T-helper 2 cell treated with Interferon-gamma antibody and Interleukin-4, amounts not matched to agents 5 μg/mL and 100 μg/mL, for 36 hours (primary cell): Measurements from ENCODE around the gene DIDO1.

Experiments used
- DNase-seq: peaks from one replicate; pipeline ENCODE4 v3.0.0; 2021; ENCODE audit warnings: low spot score
- H3K27ac Mint-ChIP-seq: one replicate; pipeline ENCODE4 v1.8.0; 2021; ENCODE audit warnings: mild to moderate bottlenecking, mixed read lengths
- H3K27me3 Mint-ChIP-seq: one replicate; pipeline ENCODE4 v1.8.0; 2021; ENCODE audit warnings: low read depth, mixed read lengths
- H3K36me3 Mint-ChIP-seq: one replicate; pipeline ENCODE4 v1.8.0; 2021; ENCODE audit warnings: low read depth, mixed read lengths
- H3K4me1 Mint-ChIP-seq: one replicate; pipeline ENCODE4 v1.8.0; 2021; ENCODE audit warnings: low read depth, mixed read lengths
- H3K4me3 Mint-ChIP-seq: one replicate; pipeline ENCODE4 v1.8.0; 2022; ENCODE audit warnings: mild to moderate bottlenecking, moderate library complexity, mixed read lengths
- H3K9me3 Mint-ChIP-seq: one replicate; pipeline ENCODE4 v1.8.0; 2021; ENCODE audit warnings: mixed read lengths

DIDO1 gene

GRCh38 chr20:62898093-62898964 is 28.0 kb downstream of the DIDO1 start:
- no peaks in the 10 kb centered on the region for H3K9me3 Mint-ChIP-seq
- H3K4me1 Mint-ChIP-seq, result peaks cover 22% of the 10 kb centered on the region
- peaks cover 66% of the 10 kb centered on the region for H3K36me3 Mint-ChIP-seq
- no peaks in the 10 kb centered on the region for H3K27me3 Mint-ChIP-seq
- peak overlapping the region; percentile 80 for H3K4me3 Mint-ChIP-seq
- peak overlapping the region; percentile 73 for H3K27ac Mint-ChIP-seq
- no peak for DNase-seq

- Mint-ChIP-seq H3K36me3 (peaks cover 70% of the 10 kb centered on the region), H3K27ac (no peak overlapping the region), H3K4me1 (peaks cover 23% of the 10 kb centered on the region), H3K4me3 (no peak overlapping the region), H3K27me3 (no peaks in the 10 kb centered on the region), H3K9me3 (no peaks in the 10 kb centered on the region)
- no peak for DNase-seq
Observed at GRCh38 chr20:62897666-62898065, 28.6 kb downstream of the DIDO1 start.

GRCh38 chr20:62896526-62896925 is 29.8 kb downstream of the DIDO1 start:
- Mint-ChIP-seq H3K4me1 (peaks cover 31% of the 10 kb centered on the region), H3K4me3 (no peak overlapping the region), H3K27ac (no peak overlapping the region), H3K36me3 (peaks cover 68% of the 10 kb centered on the region), H3K9me3 (no peaks in the 10 kb centered on the region), H3K27me3 (no peaks in the 10 kb centered on the region)
- no peak for DNase-seq

DNA sequence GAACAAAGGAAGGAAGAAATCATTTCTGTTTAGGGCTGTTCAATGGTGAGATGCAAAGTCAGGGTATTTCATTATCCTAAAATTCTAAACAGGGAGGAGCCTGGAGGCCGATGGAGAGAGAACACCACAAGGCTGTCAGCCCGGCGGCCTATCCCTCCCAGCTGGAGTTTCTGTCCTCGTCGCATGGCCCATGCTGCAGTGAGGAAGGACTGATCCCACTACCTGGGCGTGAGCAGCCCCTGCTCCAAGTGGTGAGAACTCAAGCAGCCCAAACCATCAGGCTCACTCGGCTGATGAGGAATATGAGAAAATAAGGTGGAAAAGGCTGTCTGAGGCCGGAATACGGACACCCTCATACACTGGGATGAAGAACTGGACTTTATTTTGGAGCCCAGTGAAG is 30.8 kb downstream of the DIDO1 start:
- Mint-ChIP-seq H3K4me1 (peaks cover 37% of the 10 kb centered on the region), H3K36me3 (peaks cover 70% of the 10 kb centered on the region), H3K9me3 (no peaks in the 10 kb centered on the region), H3K27me3 (no peaks in the 10 kb centered on the region), H3K4me3 (no peak overlapping the region), H3K27ac (no peak overlapping the region)
- DNase-seq, result no peak

GRCh38 chr20:62894261-62894660 is 32.0 kb downstream of the DIDO1 start:
- H3K9me3 Mint-ChIP-seq, result no peaks in the 10 kb centered on the region
- no peaks in the 10 kb centered on the region for H3K27me3 Mint-ChIP-seq
- peaks cover 77% of the 10 kb centered on the region for H3K36me3 Mint-ChIP-seq
- no peak overlapping the region for H3K4me3 Mint-ChIP-seq
- no peak for DNase-seq
- H3K4me1 Mint-ChIP-seq, result peaks cover 26% of the 10 kb centered on the region
- H3K27ac Mint-ChIP-seq, result no peak overlapping the region

DNA sequence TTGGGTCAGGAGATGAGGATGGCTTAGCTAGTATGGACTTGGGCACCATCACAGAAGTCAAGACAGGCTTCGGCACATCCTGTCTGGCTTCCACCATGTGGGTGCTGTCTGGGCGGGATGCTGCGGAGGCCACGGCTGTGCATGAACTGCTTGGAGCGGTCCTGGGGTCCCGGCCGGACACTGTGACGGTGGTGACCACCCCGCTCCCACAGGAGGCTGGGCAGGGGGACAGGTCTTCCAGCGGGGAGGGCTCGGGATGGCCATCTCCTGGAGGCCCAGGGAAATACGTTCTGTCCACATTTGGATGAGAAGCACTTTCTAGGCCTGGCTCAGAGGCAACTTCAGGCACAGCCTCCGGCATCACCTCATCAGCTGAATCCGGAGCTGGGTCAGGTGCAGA is 32.6 kb downstream of the DIDO1 start:
- Mint-ChIP-seq H3K27ac (no peak overlapping the region), H3K27me3 (no peaks in the 10 kb centered on the region), H3K4me1 (peaks cover 21% of the 10 kb centered on the region), H3K9me3 (no peaks in the 10 kb centered on the region), H3K36me3 (peaks cover 74% of the 10 kb centered on the region), H3K4me3 (no peak overlapping the region)
- DNase-seq, result no peak

- Mint-ChIP-seq H3K9me3 (no peaks in the 10 kb centered on the region), H3K27ac (peak overlapping the region; percentile 21), H3K4me1 (peaks cover 18% of the 10 kb centered on the region), H3K4me3 (no peak overlapping the region), H3K27me3 (no peaks in the 10 kb centered on the region), H3K36me3 (peaks cover 71% of the 10 kb centered on the region)
- DNase-seq, result no peak
Observed at GRCh38 chr20:62892348-62893304, 33.7 kb downstream of the DIDO1 start.

DNA sequence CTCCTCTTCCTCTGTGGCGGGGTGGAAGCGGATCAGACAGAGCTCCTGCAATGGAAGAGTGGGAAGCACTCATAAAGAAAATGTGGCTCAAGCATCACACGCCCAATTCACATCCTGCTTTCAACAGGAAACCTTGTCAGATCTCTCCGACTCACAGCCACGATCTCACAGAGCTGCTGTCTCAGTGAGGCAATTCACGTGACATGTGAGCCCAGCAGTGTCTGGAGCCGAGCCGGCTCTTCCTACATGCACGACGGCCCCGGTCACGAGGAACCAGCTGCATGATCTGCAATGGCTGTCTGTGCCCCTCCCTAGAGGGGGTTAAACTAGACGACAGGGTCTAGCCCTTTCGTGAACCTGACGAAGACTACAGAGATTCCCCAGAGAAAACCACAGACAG is 35.2 kb downstream of the DIDO1 start:
- peaks cover 75% of the 10 kb centered on the region for H3K36me3 Mint-ChIP-seq
- peak overlapping the region; percentile 80 for H3K27ac Mint-ChIP-seq
- no peaks in the 10 kb centered on the region for H3K9me3 Mint-ChIP-seq
- H3K4me1 Mint-ChIP-seq, result peaks cover 23% of the 10 kb centered on the region
- no peak overlapping the region for H3K4me3 Mint-ChIP-seq
- no peaks in the 10 kb centered on the region for H3K27me3 Mint-ChIP-seq
- DNase-seq, result no peak

GRCh38 chr20:62890444-62890843 is 35.9 kb downstream of the DIDO1 start:
- Mint-ChIP-seq H3K4me1 (peaks cover 23% of the 10 kb centered on the region), H3K36me3 (peaks cover 73% of the 10 kb centered on the region), H3K9me3 (no peaks in the 10 kb centered on the region), H3K27me3 (no peaks in the 10 kb centered on the region), H3K27ac (no peak overlapping the region), H3K4me3 (no peak overlapping the region)
- DNase-seq, result no peak

DNA sequence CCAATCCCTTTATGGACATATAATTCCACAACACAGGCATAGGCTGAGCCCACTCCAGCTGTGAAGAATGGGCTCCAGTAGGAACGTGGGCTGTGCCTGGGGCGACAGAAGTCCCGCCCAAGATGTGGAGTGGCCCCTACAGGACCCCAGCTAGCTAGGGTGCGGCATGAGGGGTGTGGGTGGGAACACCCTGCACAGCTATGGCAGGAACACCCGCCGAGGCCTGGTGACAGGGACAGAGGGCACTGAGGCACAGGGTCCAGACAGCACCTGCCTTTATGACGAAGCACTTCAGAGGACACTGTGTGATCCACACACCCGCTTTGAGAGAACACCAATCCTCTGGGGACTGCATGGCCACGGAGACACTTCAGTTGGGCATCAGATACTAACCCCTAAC is 36.4 kb downstream of the DIDO1 start:
- no peaks in the 10 kb centered on the region for H3K27me3 Mint-ChIP-seq
- peaks cover 23% of the 10 kb centered on the region for H3K4me1 Mint-ChIP-seq
- peaks cover 68% of the 10 kb centered on the region for H3K36me3 Mint-ChIP-seq
- H3K4me3 Mint-ChIP-seq, result no peak overlapping the region
- H3K9me3 Mint-ChIP-seq, result no peaks in the 10 kb centered on the region
- no peak for DNase-seq
- no peak overlapping the region for H3K27ac Mint-ChIP-seq

DNA sequence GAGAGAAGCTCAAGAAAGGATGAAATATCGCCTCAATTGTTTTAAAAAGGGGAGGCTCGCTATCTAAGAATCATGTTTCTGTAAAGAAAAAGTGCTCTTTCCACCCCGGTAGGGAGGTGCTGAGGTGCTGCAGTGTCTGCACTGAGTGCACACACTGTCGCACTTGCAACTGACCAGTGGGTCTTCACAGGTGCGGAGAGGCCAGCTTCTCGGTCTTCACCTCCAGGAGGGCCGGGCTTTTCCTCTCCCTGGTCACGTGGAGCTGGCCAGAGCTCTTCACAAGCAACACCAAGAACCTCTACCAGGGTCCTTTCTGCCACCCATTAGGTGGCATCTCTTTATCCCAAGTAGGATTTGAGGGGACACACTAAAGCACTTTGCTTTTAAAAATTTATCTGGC is 36.9 kb downstream of the DIDO1 start:
- Mint-ChIP-seq H3K4me1 (peaks cover 23% of the 10 kb centered on the region), H3K27ac (no peak overlapping the region), H3K9me3 (no peaks in the 10 kb centered on the region), H3K36me3 (peaks cover 63% of the 10 kb centered on the region), H3K4me3 (no peak overlapping the region), H3K27me3 (no peaks in the 10 kb centered on the region)
- no peak for DNase-seq

- Mint-ChIP-seq H3K27me3 (no peaks in the 10 kb centered on the region), H3K9me3 (no peaks in the 10 kb centered on the region), H3K4me1 (peaks cover 23% of the 10 kb centered on the region), H3K4me3 (no peak overlapping the region), H3K27ac (no peak overlapping the region), H3K36me3 (peaks cover 58% of the 10 kb centered on the region)
- DNase-seq, result no peak
Observed at GRCh38 chr20:62888910-62889309, 37.4 kb downstream of the DIDO1 start.

DNA sequence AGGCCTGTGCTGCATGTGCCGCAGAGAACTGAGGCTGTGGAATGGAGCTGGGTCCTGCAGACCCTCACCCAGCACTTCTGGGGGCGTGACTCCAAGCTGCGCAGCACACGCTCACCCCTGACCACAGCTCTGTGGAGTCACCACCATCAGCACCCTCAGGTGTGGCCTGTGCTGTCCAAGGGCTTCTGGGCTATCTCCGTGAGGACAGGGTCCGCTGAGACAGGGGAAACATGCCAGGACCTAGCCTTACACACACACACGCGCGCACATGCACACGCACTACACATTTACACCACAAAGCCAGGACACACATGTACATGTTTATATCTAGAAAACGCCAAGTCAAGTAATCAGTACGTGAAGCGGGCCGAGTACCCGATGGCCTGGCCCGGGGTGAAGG is 37.9 kb downstream of the DIDO1 start:
- peaks cover 23% of the 10 kb centered on the region for H3K4me1 Mint-ChIP-seq
- H3K36me3 Mint-ChIP-seq, result peaks cover 53% of the 10 kb centered on the region

DNA sequence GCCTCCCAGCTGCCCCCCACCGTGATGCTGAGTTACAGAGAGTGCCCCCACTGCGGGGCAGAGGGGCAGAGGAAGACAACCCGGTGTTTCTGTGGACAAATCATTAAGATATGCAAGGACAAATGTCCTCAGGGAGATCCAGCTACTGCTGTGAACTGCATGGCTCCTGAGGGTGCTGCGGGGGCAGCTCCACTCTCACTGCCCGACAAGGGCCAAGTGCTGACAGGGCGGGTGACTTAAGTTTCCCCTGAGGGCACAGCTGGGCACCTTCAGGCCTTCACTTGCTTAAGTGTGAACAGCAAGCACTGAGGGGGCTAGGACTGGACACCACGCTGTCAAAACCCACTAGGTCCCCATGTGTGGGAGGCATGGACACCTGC is 38.5 kb downstream of the DIDO1 start:
- H3K36me3 Mint-ChIP-seq, result peaks cover 48% of the 10 kb centered on the region
- no peak overlapping the region for H3K4me3 Mint-ChIP-seq
- peaks cover 23% of the 10 kb centered on the region for H3K4me1 Mint-ChIP-seq
- no peaks in the 10 kb centered on the region for H3K27me3 Mint-ChIP-seq
- no peak for DNase-seq
- no peaks in the 10 kb centered on the region for H3K9me3 Mint-ChIP-seq
- H3K27ac Mint-ChIP-seq, result peak overlapping the region; percentile 45

More for the DNA sequence above, 37.9 kb downstream of the DIDO1 start:
- H3K27ac Mint-ChIP-seq, result no peak overlapping the region
- no peak for DNase-seq
- no peak overlapping the region for H3K4me3 Mint-ChIP-seq
- no peaks in the 10 kb centered on the region for H3K9me3 Mint-ChIP-seq
- no peaks in the 10 kb centered on the region for H3K27me3 Mint-ChIP-seq
